Large intestine (tissue), 3 donors: ENCODE measurements around the gene CFL2. TPM values are rescaled to one million over a fixed set of nuclear protein-coding genes. Genes with fewer than 3 reads are reported as not detected.
"Not testable (repeated sequence)": the region's sequence is repeated elsewhere in the genome, so short reads cannot be mapped to it uniquely, and the experiment has no call there.

Experiments used
- DNase-seq, 2 donors: peaks; one replicate each; pipeline versions ENCODE4 v3.0.0 to v3.0.0-alpha.2; 2013
- H3K27ac ChIP-seq: one replicate; pipeline ENCODE4 v1.5.1; 2013; ENCODE audit warnings: low read length
- H3K27me3 ChIP-seq: 2 replicates; pipeline ENCODE4 v1.6.1; 2013; ENCODE audit warnings: low read length; ENCODE audit not compliant: control insufficient read depth, insufficient read depth
- H3K36me3 ChIP-seq: 2 replicates; pipeline ENCODE4 v1.6.1; 2013; ENCODE audit warnings: low read length; ENCODE audit not compliant: control insufficient read depth, insufficient read depth
- H3K4me1 ChIP-seq: one replicate; pipeline ENCODE4 v1.6.1; 2013; ENCODE audit warnings: low read length; ENCODE audit not compliant: control insufficient read depth, insufficient read depth
- H3K4me3 ChIP-seq: one replicate; pipeline ENCODE4 v1.5.1; 2013; ENCODE audit warnings: low read length
- H3K9me3 ChIP-seq: one replicate; pipeline ENCODE4 v1.6.1; 2013; ENCODE audit warnings: mild to moderate bottlenecking, low read depth, low read length, moderate library complexity; ENCODE audit not compliant: control insufficient read depth
- WGBS: methylation state at CpG from one replicate; pipeline ENCODE4 v1.1.5; 2013; ENCODE audit warnings: low lambda C conversion rate; ENCODE audit not compliant: insufficient coverage; 5-methylcytosine and 5-hydroxymethylcytosine counted together
- polyA plus RNA-seq: library from polyadenylated mRNA; unstranded; fragments of 120-200 nt; gene quantifications from one replicate; pipeline ENCODE4 v1.2.1, GENCODE V29; 2013

The CFL2 gene
- polyA plus RNA-seq, 1 donor: 49.7 TPM

DNA sequence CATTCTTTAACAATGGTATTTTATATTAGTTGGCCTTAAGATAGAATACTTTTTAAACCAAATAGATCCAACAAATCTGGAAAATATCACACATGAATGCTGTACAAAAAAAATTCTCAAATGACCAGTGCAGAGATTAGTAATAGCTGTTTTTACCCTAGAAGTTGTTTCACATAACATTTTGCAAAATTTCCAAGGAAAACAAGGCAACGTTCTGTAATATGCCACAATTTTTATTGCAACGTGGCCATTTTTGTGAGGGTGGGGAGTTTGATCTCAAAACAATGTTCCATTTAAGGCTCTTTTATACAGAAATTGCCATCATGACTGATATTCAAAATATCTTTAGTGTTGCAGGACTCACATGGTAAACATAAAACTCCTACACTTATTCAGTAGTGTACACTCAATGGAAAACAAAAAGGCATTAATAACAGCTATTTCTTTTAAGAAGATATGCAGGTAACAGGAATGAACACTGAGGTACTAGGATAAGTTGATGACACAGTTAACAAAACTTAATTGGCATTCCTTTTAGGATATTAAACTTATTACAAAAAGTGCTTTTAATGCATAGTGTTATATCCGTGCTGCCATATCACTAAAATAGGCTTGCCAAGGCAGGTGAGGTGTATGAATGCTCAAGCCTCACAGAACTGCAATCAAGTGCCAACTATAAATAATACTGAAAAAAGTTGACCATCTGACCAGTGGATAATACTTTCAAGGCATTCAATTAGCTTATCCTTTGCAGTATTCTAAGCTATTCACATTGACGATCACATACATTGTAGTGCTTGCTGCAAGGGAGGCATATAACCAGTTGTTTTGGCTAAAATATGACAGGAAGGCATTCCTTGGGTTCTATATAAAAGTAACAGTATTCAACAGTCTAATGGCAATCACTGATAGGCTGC lies 2.3 kb downstream of the CFL2 start:
- no CpG with 5 or more reads among the region's 4 CpGs for whole genome bisulfite sequencing
- Histone ChIP-seq H3K36me3 (peaks cover 6% of the 10 kb centered on the region), H3K4me3 (no peak overlapping the region), H3K9me3 (no peaks in the 10 kb centered on the region), H3K4me1 (peaks cover 4% of the 10 kb centered on the region), H3K27ac (no peak overlapping the region), H3K27me3 (peaks cover 5% of the 10 kb centered on the region)
- DNase-seq: no peak

DNA sequence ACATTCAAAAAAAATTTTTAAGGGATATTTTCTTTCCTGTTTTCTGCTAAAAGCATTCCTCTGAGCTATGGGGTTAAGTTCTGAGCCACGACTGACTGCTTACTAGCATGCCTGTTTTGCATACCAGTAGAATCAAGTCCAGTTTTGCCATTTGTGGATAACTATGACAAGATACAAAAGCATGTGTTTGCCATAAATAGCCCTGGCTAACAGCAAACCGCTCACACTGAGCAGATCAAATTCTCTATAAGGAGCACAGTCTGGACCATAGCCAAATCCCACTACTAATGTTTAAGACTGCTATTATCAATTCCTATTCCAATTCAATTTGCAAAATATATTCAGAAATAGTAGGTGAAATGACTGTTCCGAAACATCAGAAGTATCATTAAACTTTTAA lies 3.2 kb downstream of the CFL2 start:
- Histone ChIP-seq H3K36me3 (peaks cover 6% of the 10 kb centered on the region), H3K27me3 (peaks cover 5% of the 10 kb centered on the region), H3K9me3 (no peaks in the 10 kb centered on the region), H3K27ac (no peak overlapping the region), H3K4me3 (no peak overlapping the region), H3K4me1 (peaks cover 4% of the 10 kb centered on the region)
- WGBS: 100% methylated on average over 1 of the region's 3 CpGs
- DNase-seq: no peak

DNA sequence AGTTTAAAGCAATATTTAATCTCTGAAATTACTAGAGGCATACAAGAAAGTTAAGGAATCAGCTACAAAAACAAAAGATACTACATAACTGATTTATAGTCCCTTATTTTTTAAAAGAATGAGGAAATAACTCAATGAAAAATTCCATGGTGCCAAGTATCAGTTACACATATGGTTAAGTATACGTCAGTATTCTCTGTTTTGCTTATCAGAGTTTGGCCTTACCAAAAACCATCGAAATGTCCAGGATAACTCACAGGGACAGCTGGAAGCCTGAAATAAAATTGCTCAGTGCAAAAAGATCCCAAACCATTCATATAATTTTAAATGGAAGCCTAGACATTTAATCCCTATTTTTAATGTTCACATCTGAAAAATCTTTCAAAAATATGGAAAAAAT lies 3.6 kb downstream of the CFL2 start:
- no CpG with 5 or more reads among the region's 2 CpGs for WGBS
- Histone ChIP-seq H3K36me3 (peaks cover 6% of the 10 kb centered on the region), H3K27ac (no peak overlapping the region), H3K9me3 (no peaks in the 10 kb centered on the region), H3K4me3 (no peak overlapping the region), H3K27me3 (peaks cover 3% of the 10 kb centered on the region), H3K4me1 (peaks cover 4% of the 10 kb centered on the region)
- no peak for DNase-seq

DNA sequence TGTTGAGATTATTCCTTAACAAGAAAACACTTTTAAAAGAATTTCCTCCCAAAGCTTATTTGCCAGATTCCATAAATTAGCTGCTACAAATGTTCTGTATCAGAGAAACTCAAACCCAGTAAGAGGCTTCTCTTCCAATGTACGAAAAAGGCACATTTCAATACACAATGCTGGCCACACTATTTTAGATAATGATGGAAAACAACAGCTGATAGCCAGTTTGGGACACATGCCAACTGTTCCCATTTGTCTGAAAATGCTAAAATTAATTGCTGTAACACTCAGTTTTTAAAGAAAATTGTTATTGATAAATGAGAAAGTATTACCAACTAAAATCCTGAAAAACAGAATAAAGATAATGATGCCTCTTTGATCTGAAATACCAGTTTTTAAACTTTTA lies 4.4 kb downstream of the CFL2 start:
- no peaks in the 10 kb centered on the region for H3K9me3 ChIP-seq
- peaks cover 6% of the 10 kb centered on the region for H3K36me3 ChIP-seq
- no peak overlapping the region for H3K4me3 ChIP-seq
- peaks cover 4% of the 10 kb centered on the region for H3K4me1 ChIP-seq
- no CpG with 5 or more reads among the region's 1 CpG for WGBS
- no peak for DNase-seq
- no peak overlapping the region for H3K27ac ChIP-seq
- no peaks in the 10 kb centered on the region for H3K27me3 ChIP-seq

DNA sequence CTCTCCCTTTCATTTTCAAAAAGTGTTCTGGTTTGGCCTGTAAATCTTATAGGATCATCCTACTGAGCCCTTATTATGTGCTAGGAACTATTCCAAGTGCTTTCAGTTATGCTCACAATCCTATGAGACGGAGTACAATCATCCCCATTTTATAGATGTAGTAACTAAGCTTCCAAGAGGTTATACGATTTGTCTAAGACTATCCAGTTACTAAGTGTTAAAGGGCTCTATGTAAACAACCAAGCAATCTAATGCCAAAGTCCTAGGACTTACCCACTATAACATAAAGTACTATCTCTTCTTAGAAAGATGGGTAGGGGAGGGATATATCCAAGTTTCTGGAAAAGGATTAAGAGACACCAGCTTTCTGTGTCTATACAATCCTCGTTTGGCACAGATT lies 6.7 kb downstream of the CFL2 start:
- H3K4me1 ChIP-seq: no peaks in the 10 kb centered on the region
- no peaks in the 10 kb centered on the region for H3K9me3 ChIP-seq
- WGBS: 100% methylated on average over 1 of the region's 3 CpGs
- DNase-seq: no peak
- H3K27ac ChIP-seq: no peak overlapping the region
- H3K27me3 ChIP-seq: no peaks in the 10 kb centered on the region
- H3K36me3 ChIP-seq: peaks cover 6% of the 10 kb centered on the region
- no peak overlapping the region for H3K4me3 ChIP-seq

DNA sequence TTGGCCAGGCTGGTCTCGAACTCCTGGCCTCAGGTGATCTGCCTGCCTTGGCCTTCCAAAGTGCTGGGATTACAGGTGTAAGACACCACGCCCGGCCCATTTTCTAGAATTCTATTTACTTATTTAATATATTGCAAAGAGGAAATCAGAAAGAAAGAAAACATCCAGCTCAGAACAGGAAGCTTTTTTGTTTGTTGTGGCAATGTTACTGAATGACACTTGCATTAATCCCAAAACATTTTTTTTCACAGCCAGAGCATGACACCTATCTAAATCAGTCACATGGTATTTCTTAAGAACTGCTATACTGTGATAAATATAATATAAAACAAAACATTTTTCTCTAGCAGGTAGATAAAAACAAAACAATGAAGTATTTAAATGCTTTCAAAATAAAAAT lies 12.6 kb downstream of the CFL2 start:
- WGBS: no CpG with 5 or more reads among the region's 3 CpGs
- Histone ChIP-seq H3K36me3 (no peaks in the 10 kb centered on the region), H3K9me3 (no peaks in the 10 kb centered on the region), H3K27ac (no peak overlapping the region), H3K27me3 (no peaks in the 10 kb centered on the region), H3K4me1 (no peaks in the 10 kb centered on the region), H3K4me3 (no peak overlapping the region)
- DNase-seq: no peak

DNA sequence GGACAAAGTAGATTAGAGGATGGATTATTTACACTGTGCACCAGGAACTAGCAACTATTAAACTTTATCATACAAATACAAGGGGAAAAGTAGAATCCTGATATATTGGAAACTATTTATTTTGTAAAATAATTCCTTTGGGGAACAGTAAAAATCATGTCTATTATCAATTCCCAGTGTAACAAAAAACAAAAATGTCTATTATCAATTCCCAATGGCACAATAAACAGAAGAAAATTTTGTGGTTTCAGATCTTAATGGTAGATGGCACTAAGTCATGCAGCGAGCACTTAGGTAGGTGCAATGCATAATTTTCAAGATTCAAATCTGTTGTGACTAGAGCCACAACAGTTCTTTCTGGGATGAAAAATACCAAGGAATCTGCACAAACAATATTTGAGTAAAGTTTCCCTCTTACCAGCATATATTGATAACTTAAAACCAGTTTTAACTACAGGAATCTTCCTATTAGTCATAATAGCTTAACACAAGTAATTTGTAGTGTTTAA lies 13.7 kb downstream of the CFL2 start:
- Histone ChIP-seq H3K9me3 (no peaks in the 10 kb centered on the region), H3K4me1 (no peaks in the 10 kb centered on the region), H3K36me3 (no peaks in the 10 kb centered on the region), H3K27ac (no peak overlapping the region), H3K4me3 (no peak overlapping the region), H3K27me3 (no peaks in the 10 kb centered on the region)
- no CpG with 5 or more reads among the region's 1 CpG for WGBS
- DNase-seq: no peak

DNA sequence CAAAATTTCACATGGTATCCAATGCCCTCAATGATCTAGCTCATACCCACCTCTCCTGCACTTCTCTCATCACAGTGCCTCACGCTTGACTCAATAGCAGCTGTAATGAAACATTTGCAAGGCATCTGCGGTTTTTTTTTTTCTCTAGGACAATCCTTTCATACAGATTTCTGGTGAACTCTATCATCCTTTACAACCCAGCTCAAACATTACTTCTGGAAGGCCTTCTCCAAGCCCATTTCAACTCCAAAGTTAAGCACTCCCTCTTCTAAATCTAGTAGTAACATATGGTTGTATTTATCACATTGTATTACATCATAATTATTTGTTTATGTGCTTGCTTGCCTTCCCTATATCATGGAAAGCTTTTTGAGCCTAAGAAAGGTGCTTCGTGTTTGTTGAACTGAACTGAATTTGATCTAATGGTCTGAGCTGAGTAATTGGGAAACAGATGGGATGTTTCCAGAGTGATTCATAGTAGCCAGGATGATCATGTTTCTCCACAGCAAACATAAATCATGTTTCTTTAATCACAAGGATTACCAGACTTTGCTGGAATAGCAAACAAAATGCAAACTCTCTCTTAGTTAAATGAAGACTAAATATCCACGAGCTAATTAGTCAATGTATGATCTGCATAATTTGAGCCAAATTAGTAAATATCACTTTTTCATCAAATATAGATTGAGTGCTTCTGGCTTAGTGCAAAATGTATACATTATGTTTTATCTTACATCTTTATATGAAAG lies 14.3 kb downstream of the CFL2 start:
- H3K27ac ChIP-seq: no peak overlapping the region

DNA sequence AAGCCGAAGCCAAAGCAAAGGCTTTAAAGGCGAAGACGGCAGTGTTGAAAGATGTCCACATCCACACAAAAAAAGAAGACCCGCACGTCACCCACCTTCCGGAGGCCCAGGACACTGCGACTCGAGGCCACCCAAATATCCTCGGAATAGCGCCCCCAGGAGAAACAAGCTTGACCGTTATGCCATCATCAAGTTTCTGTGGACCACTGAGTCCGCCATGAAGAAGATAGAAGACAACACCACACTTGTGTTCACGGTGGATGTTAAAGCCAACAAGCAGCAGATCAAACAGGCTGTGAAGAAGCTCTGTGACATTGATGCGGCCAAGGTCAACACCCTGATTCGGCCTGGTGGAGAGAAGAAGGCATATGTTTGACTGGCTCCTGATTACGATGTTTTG lies 20.2 kb downstream of the CFL2 start:
- H3K27me3 ChIP-seq, DNase-seq, H3K4me3 ChIP-seq, H3K4me1 ChIP-seq, H3K9me3 ChIP-seq, H3K27ac ChIP-seq, H3K36me3 ChIP-seq: not testable (repeated sequence)
- no CpG with 5 or more reads among the region's 16 CpGs for WGBS

More for the DNA sequence above, 14.3 kb downstream of the CFL2 start:
- no peaks in the 10 kb centered on the region for H3K4me1 ChIP-seq
- H3K4me3 ChIP-seq: no peak overlapping the region
- peak in 1 of 2 donors; percentile 14 for DNase-seq
- H3K9me3 ChIP-seq: no peaks in the 10 kb centered on the region
- no peaks in the 10 kb centered on the region for H3K36me3 ChIP-seq
- 37% methylated on average over 3 of the region's 4 CpGs for WGBS
- H3K27me3 ChIP-seq: no peaks in the 10 kb centered on the region

DNA sequence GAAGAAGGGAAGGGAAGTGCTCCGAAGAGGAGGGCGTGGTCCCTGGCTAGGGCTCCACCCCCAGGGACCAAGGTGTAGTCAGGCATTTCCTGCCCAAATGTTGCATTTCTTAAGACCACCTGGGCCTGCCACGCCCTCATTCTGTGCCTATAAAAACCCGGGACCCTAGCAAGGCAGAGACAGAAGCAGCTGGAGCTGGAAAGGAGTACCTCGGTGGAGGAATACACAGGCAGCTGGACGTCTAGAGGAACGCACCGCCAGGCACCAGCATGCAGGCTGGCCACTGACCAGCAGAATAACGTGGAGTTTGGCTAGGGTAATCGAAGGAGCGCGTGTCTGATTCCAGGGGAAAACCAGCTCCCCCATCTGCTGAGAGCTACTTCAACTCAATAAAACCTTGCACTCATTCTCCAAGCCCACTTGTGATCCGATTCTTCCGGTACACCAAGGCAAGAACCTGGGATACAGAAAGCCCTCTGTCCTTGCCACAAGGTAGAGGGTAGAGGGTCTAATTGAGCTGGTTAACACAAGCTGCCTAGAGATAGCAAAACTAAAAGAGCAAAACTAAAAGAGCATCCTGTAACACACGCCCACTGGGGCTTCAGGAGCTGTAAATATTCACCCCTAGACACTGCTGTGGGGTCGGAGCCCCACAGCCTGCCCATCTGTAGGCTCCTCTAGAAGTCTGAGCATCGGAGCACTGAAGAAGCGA lies 21.0 kb downstream of the CFL2 start:
- no peaks in the 10 kb centered on the region for H3K27me3 ChIP-seq
- H3K4me1 ChIP-seq: no peaks in the 10 kb centered on the region
- H3K36me3 ChIP-seq: no peaks in the 10 kb centered on the region
- no CpG with 5 or more reads among the region's 18 CpGs for WGBS
- peak overlapping the region; percentile 30 for H3K4me3 ChIP-seq
- no peak overlapping the region for H3K27ac ChIP-seq
- DNase-seq: peak; percentile 26 to 47
- no peaks in the 10 kb centered on the region for H3K9me3 ChIP-seq
